GM19328 (cell line): ENCODE data around the gene BCL6B.

Experiments used
- ATAC-seq: cut with Tn5 transposase; IDR thresholded peaks from one replicate; pipeline ENCODE4 v1.9.1; 2021; ENCODE audit warnings: mild to moderate bottlenecking, moderate library complexity; ENCODE audit not compliant: unreplicated experiment

The BCL6B gene

DNA sequence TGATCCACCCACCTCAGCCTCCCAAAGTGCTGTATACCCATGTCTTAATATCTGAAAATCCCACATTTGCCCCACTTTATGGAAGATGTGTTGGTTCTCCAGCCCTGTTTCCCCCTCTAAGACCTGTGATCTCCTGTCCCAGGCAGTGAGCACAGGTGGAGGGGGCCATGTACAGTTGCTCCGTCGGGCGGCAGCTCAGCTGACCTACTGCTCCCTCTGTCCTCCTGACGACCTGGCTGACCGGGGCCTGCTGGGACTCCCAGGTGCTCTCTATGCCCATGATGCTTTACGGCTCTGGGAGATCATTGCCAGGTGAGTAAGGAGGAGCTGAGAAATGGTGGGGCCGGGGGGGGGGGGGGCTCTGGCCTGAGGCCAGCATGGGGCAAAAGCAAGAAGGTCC lies 17.1 kb upstream of the BCL6B start:
- no peak for ATAC-seq

DNA sequence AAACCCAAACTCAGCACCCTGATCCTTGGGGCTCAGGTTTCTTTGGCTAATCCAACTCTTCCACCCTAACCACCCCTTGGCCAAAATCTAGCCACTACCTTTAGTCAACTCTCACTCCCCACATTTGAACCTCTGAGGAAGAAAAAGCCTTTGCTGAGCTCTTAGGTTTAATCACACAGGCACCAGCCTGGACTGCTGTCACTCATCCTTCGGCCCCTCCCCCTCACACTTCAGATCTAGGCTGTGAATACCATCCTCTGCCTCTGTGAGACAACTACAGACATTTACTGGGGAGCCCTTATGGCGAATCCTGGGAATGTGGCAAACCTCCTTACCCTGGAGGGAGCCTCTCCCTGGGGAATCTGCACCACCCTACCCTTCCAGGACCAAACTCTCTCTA lies 15.7 kb upstream of the BCL6B start:
- ATAC-seq = no peak

DNA sequence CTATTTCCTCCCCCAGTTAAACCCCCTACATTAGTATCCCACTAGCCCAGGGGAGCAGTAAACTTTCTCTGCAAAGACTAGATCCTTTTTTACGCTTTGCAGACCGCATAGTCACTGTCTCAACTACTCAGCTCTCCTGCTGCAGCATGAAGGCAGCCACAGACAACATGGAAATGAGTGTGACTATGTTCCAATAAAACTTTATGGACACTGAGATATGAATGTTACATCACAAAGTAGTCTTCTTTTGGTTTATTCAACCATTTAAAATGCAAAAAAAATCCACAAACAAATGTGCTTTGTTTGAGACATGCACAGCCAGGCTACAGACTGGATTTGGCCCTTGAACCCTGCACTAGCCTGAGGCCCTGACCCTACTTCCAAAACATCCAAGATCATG lies 12.3 kb upstream of the BCL6B start:
- no peak for ATAC-seq

DNA sequence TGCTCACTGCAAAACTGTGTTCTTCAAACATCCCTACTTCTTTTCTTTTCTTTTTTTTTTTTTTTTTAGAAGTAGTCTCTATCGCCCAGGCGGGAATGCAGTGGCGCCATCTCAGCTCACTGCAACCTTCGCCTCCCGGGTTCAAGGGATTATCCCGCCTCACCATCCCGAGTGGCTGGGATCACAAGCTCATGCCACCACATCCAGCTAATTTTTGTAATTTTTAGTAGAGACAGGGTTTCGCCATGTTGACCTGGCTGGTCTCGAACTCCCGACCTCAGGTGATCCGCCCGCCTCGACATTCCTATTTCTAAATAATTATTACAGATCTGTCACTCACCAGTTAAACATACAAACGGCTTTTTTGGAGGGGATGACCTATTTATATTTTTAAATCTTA lies 11.4 kb upstream of the BCL6B start:
- ATAC-seq = no peak

DNA sequence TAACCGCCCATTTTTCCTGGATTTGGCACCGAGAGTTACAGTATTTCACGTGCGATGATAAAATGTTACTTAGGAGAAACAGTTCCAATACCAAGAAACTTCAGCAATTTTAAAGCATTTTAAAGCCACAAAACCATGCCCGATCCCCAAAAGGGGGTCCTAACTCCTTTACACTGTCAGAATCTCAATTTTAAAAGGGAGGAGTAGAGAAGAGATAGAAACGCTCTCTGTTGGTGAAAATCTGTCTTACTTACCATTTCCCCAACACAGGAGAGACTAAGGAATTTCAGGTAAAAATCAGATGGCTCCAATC lies 11.0 kb upstream of the BCL6B start:
- ATAC-seq = no peak

DNA sequence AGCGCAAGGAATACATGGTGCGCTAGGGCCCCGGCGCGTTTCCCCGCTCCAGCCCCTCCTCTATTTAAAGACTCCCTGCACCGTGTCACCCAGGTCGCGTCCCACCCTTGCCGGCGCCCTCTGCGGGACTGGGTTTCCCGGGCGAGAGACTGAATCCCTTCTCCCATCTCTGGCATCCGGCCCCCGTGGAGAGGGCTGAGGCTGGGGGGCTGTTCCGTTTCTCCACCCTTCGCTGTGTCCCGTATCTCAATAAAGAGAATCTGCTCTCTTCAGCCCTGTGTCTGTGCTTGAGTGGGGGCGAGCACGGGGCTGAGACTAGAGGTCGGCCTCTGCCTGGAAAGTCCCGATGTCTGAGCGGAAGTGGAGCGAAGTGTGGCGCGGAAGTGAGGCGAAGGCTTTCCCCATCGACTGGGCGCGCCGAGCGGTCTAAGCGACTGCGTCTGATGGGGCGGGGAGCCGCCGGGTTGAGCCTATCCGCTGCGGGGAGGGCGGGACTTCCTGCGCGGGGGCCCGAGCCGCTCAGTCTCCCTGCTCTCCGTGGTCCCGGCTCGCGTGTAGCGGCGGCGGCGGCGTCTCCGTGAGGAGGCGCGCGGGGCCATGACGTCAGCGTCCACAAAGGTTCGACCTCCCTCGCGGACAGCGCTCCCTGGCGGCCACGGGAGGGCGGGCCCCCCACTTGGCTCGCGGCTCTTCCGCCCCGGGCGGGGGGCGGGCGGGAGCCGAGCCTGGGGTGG lies 8.4 kb upstream of the BCL6B start:
- ATAC-seq = peak; percentile 80

DNA sequence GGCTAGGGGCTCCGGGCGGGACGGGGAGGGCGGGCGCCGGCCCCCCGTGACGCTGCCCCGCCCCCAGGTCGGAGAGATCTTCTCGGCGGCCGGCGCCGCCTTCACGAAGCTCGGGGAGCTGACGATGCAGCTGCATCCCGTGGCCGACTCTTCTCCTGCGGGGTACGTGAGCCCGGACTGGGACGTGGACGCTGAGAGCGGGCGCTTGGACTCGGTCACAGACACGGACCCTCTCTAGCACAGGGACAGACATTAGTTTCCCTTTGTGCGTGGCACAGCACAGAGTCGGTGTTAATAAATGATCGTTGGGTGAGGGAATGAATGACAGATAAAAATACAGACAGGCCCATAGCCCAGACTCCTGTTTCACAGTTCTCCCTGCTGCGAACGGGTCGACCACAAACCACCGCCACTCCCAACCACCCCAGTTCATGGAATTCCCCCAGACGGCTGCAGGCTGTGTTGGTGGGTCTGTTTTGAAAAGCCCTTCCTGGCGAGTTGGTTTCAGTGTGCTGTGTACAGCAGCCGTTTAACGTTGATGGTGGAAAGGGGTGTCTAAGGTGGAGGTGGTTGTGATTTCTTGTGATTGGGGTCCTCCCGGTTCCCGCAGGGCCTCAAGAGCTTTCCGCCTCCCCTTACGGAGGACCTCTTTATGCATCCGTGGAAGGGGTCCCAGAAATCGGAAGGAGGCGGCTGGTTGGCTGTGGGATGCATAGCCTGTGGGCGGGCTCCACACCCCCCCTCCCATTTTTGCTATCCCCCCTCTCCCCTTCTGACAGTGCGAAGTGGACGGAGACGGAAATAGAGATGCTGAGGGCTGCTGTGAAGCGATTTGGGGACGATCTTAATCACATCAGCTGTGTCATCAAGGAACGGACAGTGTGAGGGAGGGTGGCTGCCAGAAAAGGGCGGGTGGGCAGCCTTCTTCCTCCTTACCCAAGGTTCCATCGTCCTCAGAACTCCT lies 7.6 kb upstream of the BCL6B start:
- ATAC-seq = peak; percentile 0

DNA sequence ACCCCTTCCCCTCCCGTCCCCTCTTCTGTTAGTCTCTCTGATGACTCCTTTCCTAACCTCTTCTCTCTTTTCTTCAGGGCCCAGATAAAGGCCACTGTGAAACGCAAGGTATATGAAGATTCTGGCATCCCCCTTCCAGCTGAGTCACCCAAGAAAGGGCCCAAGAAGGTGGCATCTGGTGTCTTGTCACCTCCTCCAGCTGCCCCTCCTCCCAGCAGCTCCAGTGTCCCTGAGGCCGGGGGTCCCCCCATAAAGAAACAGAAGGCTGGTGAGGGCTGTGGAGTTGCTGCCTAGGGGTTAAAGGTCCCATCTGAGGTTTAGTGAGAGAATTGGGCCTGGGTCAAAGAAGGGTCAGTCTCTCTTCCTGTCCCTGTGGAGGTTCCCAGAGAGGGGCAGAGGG lies 6.4 kb upstream of the BCL6B start:
- no peak for ATAC-seq

DNA sequence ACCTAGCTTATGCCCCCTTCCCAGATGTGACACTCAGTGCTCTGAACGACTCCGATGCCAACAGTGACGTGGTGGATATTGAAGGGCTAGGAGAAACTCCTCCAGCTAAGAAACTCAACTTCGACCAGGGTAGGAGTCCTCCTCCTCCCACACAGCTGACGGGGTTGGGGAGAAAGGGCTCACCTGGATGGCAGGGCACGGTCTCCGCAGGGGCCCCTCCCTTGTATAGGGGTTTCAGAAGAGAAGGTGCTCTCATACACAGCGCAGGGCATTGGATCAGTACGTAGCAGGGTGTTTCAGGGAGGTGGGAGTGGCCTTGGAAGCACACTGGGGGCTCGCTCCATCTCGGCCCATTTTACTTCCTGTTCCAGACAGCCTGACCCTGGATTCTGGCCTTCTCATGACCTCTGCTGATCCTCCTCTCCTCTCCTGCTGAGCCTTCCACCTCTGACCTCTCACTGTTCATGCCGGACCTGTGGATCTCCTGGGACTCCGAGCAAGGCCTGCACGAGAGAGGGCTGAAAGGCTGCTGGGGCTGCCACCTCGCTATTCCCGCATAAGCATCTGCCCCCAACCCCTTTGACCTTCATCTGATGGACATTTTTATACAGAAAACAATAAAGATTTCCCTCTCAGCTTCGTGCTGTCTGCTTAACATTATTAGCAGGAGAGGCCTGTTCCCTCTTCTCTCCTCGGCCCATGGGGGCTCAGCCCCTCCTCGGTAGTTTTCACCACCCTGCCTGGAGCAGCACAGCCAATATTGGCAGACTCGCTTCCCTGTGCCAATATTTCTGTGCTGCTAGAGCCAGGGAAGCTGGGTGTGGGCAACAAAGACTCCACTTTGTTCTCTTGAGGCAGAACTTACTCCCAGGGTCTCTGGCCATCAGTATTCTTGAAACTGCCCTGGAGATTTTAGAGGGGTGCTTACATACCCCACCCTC lies 5.7 kb upstream of the BCL6B start:
- no peak for ATAC-seq

DNA sequence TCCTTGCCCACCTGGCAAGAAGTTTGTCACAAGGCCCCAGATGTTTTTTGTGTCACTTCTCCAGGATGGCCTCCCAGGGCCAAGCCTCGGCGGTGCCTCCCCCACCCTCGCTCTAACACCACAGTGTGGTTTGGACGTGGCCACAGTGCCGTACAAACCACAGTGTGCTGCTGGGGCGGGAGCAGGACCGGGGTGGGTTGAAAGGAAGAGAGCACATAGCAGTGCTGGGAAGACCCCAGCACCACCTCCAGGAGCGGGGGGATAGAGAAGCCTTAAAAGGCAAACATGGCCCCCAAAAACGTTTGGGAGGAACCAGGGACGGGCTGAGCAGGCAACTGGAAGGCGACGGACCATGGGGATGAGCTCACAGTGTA lies 5.0 kb upstream of the BCL6B start:
- no peak for ATAC-seq

DNA sequence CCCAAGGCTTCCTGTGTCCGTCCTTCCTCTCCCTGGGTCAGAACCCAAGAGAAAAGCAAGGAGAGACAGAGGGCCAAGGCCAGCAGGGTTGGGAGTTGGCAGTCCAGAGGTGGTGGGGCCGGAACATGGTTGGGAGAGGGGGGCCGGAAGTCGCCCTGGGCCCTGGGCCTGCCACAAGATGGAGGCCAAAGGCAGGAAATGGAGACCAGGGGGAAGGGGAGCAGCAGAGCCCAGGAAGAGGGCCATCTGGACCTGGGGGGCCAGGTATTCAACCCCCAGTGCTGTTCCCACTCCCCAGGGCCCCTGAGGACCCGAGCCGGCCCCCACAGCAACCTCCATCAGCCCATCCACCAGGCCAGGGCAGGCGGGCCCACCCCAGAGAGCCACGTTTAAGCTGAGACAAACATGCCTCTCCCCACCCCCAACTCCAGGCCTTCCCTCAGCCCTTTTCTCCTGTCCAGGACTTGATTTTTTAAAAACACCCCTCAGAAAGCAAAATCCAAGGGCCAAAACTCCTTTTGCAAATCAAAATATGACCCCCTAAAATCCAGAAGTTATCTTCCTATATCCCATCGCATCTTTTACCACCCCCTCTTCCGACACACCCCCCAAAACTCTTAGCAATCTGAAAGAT lies 4.4 kb upstream of the BCL6B start:
- no peak for ATAC-seq

DNA sequence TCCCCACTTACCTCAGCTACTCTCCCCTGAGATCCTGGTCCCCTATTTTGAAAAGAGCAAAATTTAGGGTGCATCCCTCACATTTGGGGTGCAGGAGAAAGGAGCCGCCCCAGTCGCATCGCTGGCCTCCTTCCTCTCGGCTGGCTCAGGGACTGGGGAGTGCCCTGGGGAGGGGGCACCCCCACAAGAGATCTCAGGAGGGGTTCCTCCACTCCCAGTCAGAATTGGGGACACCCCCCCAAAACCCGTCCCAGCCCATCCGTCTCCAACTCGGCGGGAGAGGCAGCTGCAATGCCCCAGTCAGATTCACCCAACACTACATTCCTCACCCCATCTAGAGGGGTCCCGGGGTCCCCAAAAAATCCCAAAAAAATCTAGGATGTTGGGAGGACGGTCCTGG lies 3.5 kb upstream of the BCL6B start:
- no peak for ATAC-seq

DNA sequence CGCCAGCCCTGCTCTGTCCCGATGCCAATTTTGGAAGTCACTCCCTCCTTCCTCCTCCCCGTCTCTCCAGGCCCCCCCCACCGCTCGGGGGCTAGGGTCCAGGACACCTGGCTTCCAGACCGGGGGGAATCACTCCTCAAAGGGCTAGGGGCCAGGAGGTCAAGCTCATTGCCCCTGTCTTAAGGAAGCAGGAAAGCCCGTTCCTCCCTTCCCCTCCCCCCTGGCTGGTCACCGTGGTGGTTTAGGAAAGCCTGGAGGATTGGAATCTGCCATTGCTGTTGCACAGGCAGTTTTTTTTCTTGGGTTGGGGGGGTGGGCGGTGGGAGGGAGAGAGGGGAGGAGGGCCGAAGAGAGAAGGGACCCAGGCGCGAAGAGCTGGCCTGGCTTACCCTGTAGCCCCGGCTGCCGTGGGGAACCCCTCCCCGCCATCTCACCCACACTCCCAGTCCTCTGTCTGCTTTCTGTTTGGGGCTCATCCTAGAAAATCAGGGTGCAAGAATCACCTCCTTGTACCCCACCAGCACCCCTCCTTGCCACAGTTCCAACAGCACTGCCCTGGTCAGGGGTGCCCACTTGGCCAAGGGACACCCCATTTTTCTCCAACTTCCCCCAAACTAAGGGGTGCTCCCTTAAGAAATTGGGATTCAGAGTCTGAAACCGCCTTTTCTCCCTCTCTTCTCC lies 2.9 kb upstream of the BCL6B start:
- no peak for ATAC-seq

DNA sequence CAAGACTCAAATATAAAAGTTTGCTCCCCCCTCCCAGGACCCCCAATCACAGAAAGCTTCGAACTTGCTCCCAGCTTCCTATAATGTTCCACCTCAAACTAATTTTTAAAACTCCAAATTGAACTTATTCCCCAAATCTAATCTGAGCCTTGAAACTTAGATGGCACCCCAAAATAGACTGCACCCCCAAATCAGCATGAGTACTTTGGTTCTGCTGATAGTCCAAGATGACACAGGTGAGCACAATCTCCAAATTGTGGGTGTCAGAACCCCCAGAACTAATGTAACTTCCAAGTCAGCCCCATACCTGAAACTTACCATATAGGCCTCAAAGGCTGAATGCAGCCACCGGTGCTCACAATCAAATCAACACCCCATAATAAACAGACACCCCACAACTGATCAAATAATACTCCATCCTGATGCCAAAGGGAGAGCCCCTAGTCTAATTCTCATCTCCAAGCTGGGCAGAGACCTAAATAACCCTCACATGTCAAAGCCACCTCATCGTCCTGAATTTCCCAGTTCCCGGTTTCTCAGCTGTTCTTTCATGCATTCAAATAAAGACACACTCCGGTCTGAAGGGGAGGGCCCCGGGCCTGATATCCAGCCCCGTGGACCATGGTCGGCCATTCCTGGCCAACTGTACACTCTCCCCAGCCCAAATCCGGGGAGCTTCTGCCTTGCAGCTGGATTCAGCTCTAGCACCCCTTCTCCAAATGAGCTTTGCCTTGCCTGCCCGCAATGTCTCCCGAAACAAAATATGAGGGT lies 1.8 kb upstream of the BCL6B start:
- no peak for ATAC-seq

DNA sequence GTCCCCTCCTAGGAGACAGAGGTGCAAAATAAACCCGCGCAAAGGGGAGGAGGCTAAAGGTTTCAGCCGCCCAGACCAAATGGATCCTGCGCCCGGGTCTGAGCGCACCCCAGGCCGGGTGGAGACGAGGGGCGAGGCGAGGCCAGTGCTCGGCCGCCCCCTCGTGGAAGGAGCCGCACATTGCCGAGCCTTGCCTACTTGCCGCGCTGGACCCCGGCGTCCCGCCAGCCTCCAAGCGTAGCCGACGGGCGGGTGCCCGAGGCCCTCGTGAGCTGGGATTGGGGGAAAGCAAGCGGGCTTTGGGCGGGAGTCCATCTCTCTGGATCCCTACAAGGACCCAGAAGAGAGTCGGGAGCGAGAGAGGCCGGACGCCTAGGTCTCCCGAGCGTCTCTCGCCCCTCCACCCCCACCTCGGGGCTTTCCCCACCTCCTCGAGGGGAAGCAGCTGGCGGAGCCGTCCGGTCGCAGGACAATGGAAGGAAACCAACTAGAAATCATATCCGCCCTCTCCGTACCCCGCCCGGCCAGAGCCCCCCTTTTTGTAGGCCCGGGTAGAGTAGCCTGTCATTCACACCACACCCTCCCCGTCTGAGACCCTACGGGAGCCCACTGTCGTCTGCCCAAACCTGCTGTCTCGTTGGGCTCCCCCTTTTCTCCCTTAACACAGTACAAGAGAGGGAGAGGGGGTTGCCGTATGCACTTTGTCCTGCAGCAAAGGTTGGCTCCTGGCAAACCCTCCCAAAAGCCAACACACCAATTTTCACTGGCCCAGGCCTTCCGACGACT lies 664 bp upstream of the BCL6B start:
- no peak for ATAC-seq

DNA sequence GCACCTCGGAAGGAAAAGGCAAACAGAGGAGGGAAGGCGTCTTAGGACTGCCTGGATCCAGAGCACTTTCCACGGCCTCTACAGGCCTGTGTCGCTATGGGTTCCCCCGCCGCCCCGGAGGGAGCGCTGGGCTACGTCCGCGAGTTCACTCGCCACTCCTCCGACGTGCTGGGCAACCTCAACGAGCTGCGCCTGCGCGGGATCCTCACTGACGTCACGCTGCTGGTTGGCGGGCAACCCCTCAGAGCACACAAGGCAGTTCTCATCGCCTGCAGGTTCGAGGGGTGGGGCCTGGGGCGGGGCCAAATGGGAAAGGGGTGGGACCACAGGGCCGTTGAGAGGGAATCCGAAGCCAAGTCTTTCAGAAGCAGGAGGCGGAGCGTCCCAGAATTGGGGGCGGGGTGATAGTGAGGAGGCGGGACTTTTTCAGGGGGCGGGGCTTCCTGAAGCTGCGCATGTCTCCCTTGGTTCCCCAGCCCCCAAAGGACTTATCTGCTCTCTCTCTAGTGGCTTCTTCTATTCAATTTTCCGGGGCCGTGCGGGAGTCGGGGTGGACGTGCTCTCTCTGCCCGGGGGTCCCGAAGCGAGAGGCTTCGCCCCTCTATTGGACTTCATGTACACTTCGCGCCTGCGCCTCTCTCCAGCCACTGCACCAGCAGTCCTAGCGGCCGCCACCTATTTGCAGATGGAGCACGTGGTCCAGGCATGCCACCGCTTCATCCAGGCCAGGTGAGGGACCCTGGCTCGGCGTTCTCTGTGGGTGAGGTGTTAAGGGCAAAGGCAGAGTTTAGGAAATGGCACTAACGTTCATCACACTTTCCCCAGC lies 939 bp downstream of the BCL6B start:
- peak; percentile 45 for ATAC-seq

DNA sequence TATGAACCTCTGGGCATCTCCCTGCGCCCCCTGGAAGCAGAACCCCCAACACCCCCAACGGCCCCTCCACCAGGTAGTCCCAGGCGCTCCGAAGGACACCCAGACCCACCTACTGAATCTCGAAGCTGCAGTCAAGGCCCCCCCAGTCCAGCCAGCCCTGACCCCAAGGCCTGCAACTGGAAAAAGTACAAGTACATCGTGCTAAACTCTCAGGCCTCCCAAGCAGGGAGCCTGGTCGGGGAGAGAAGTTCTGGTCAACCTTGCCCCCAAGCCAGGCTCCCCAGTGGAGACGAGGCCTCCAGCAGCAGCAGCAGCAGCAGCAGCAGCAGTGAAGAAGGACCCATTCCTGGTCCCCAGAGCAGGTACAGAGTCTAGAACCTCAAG lies 1.5 kb downstream of the BCL6B start:
- no peak for ATAC-seq

DNA sequence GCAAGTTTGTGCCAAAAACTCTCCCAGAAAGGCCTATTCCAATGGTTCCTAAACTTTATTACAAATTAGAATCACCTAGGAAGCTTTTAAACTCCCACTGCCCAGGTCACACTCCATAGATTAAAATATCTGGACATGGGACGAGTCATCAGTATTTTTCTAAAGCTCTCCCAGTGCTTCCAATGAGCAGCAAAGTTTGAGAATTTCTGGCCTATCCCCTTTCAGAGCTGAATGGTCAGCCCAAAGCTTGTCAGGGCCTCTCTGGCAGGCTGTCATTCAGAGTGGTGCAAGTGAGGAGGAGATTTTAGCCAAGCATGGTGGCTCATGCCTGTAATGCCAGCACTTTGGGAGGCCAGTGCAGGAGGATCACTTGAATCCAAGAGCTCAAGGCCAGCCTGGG lies 2.4 kb downstream of the BCL6B start:
- no peak for ATAC-seq
